Stimulated activated CD8-positive, alpha-beta memory T cell treated with anti-CD3 and anti-CD28 coated beads, Interleukin-15, amount 100 ng/mL, for 48 hours (primary cell): ENCODE data around the gene SAAL1.

Source experiments
- DNase-seq, 2 donors: peaks; one replicate each; pipeline ENCODE4 v3.0.0-alpha.2; 2020; ENCODE audit warnings: low read depth in 2 of 2

The SAAL1 gene

GRCh38 chr11:18081551-18081950 lies 24.3 kb downstream of the SAAL1 start:
- no peak for DNase-seq

- DNase-seq: no peak
These were observed 25.4 kb downstream of the SAAL1 start for GRCh38 chr11:18080451-18080850.

GRCh38 chr11:18078909-18079308 lies 27.0 kb downstream of the SAAL1 start:
- DNase-seq: no peak

GRCh38 chr11:18075444-18075843 lies 30.4 kb downstream of the SAAL1 start:
- no peak for DNase-seq

- no peak for DNase-seq
These were observed 34.7 kb downstream of the SAAL1 start for GRCh38 chr11:18071098-18071705.

- DNase-seq: no peak
These were observed 38.5 kb downstream of the SAAL1 start for GRCh38 chr11:18067372-18067771.

GRCh38 chr11:18066626-18067025 lies 39.3 kb downstream of the SAAL1 start:
- DNase-seq: no peak

GRCh38 chr11:18065572-18065971 lies 40.3 kb downstream of the SAAL1 start:
- no peak for DNase-seq

- DNase-seq: no peak
These were observed 41.3 kb downstream of the SAAL1 start for GRCh38 chr11:18064450-18065054.

GRCh38 chr11:18063862-18064434 lies 41.9 kb downstream of the SAAL1 start:
- no peak for DNase-seq

GRCh38 chr11:18063125-18063524 lies 42.8 kb downstream of the SAAL1 start:
- no peak for DNase-seq

- DNase-seq: no peak
These were observed 44.5 kb downstream of the SAAL1 start for GRCh38 chr11:18061351-18061750.

GRCh38 chr11:18056561-18057181 lies 49.2 kb downstream of the SAAL1 start:
- no peak for DNase-seq

GRCh38 chr11:18054511-18055103 lies 51.3 kb downstream of the SAAL1 start:
- no peak for DNase-seq

GRCh38 chr11:18050848-18051247 lies 55.0 kb downstream of the SAAL1 start:
- no peak for DNase-seq

- DNase-seq: no peak
These were observed 59.6 kb downstream of the SAAL1 start, which contains the start of gene TPH1 for GRCh38 chr11:18046116-18046777. TSS of gene TPH1 (minus strand) at chr11:18046269. CDS start at chr11:18040762, 5,507 bp downstream.

- DNase-seq: no peak
These were observed 69.4 kb downstream of the SAAL1 start for GRCh38 chr11:18036456-18036855.
